ENCODE measurements around the gene ANK3. TPM values are rescaled to one million over a fixed set of nuclear protein-coding genes. Genes with fewer than 3 reads are reported as not detected.

Gene ANK3
- total and polyA plus RNA-seq, 2 donors (not counting 1 experiment from before 2014, with no cell fraction given): 0.50 to 0.79 TPM

GRCh38 chr10:60406182-60406581 is 16.5 kb upstream of the ANK3 start:
- DNase-seq (ENCODE audit: low read depth in 2 of 2): no peak
- no peaks in the 10 kb centered on the region for H3K36me3 ChIP-seq (ENCODE audit: control insufficient read depth, insufficient read depth, low read length)
- no peak overlapping the region for H3K9ac ChIP-seq (ENCODE audit: insufficient read depth, low read length)
- no peak overlapping the region for H2AFZ ChIP-seq (ENCODE audit: low read length)
- H3K27ac ChIP-seq (ENCODE audit: insufficient read depth, low read length): no peak overlapping the region
- H3K4me3 ChIP-seq (replicated peaks in 1 of 4; ENCODE audit: control extremely low read depth in 1 of 4, insufficient read depth in 1 of 4, low read depth in 3 of 4, low read length in 4 of 4): no peak overlapping the region
- no peaks in the 10 kb centered on the region for H3K79me2 ChIP-seq (ENCODE audit: control insufficient read depth, insufficient read depth, low read length)
- H3K27me3 ChIP-seq (ENCODE audit: control insufficient read depth, insufficient read depth, low read length): no peaks in the 10 kb centered on the region
- H3K9me3 ChIP-seq (ENCODE audit: control insufficient read depth, insufficient read depth, low read depth, low read length): no peaks in the 10 kb centered on the region
- TF ChIP-seq CTCF (conservative IDR thresholded peaks at IDR 0.05 in 1 of 2, IDR thresholded peaks at IDR 0.05 in 1 of 2; ENCODE audit: low read depth in 1 of 2, low read length in 2 of 2) (no peak), EZH2 (IDR thresholded peaks at IDR 0.05; ENCODE audit: low read length, missing control alignments) (no peak)
- no peaks in the 10 kb centered on the region for H4K20me1 ChIP-seq (ENCODE audit: control insufficient read depth, extremely low read depth, insufficient read depth, low read length)
- no peaks in the 10 kb centered on the region for H3K4me1 ChIP-seq (ENCODE audit: control insufficient read depth, extremely low read depth, insufficient read depth, low read length)
- no peak overlapping the region for H3K4me2 ChIP-seq (ENCODE audit: extremely low read depth, insufficient read depth, low read length)

GRCh38 chr10:60405172-60405571 is 15.5 kb upstream of the ANK3 start:
- Histone ChIP-seq H3K79me2 (ENCODE audit: control insufficient read depth, insufficient read depth, low read length) (no peaks in the 10 kb centered on the region), H3K4me3 (replicated peaks in 1 of 4; ENCODE audit: control extremely low read depth in 1 of 4, insufficient read depth in 1 of 4, low read depth in 3 of 4, low read length in 4 of 4) (no peak overlapping the region), H3K27ac (ENCODE audit: insufficient read depth, low read length) (no peak overlapping the region), H2AFZ (ENCODE audit: low read length) (no peak overlapping the region), H3K9me3 (ENCODE audit: control insufficient read depth, insufficient read depth, low read depth, low read length) (no peaks in the 10 kb centered on the region), H3K4me1 (ENCODE audit: control insufficient read depth, extremely low read depth, insufficient read depth, low read length) (no peaks in the 10 kb centered on the region), H3K27me3 (ENCODE audit: control insufficient read depth, insufficient read depth, low read length) (no peaks in the 10 kb centered on the region), H4K20me1 (ENCODE audit: control insufficient read depth, extremely low read depth, insufficient read depth, low read length) (no peaks in the 10 kb centered on the region), H3K4me2 (ENCODE audit: extremely low read depth, insufficient read depth, low read length) (no peak overlapping the region), H3K36me3 (ENCODE audit: control insufficient read depth, insufficient read depth, low read length) (no peaks in the 10 kb centered on the region), H3K9ac (ENCODE audit: insufficient read depth, low read length) (no peak overlapping the region)
- DNase-seq (ENCODE audit: low read depth in 2 of 2): no peak
- TF ChIP-seq CTCF (conservative IDR thresholded peaks at IDR 0.05 in 1 of 2, IDR thresholded peaks at IDR 0.05 in 1 of 2; ENCODE audit: low read depth in 1 of 2, low read length in 2 of 2) (no peak), EZH2 (IDR thresholded peaks at IDR 0.05; ENCODE audit: low read length, missing control alignments) (no peak)

- no peak for DNase-seq (ENCODE audit: low read depth in 2 of 2)
- Histone ChIP-seq H3K27me3 (ENCODE audit: control insufficient read depth, insufficient read depth, low read length) (no peaks in the 10 kb centered on the region), H3K4me1 (ENCODE audit: control insufficient read depth, extremely low read depth, insufficient read depth, low read length) (no peaks in the 10 kb centered on the region), H3K4me3 (replicated peaks in 1 of 4; ENCODE audit: control extremely low read depth in 1 of 4, insufficient read depth in 1 of 4, low read depth in 3 of 4, low read length in 4 of 4) (no peak overlapping the region), H4K20me1 (ENCODE audit: control insufficient read depth, extremely low read depth, insufficient read depth, low read length) (no peaks in the 10 kb centered on the region), H3K9ac (ENCODE audit: insufficient read depth, low read length) (no peak overlapping the region), H3K4me2 (ENCODE audit: extremely low read depth, insufficient read depth, low read length) (no peak overlapping the region), H3K9me3 (ENCODE audit: control insufficient read depth, insufficient read depth, low read depth, low read length) (no peaks in the 10 kb centered on the region), H3K27ac (ENCODE audit: insufficient read depth, low read length) (no peak overlapping the region), H3K36me3 (ENCODE audit: control insufficient read depth, insufficient read depth, low read length) (no peaks in the 10 kb centered on the region), H2AFZ (ENCODE audit: low read length) (no peak overlapping the region), H3K79me2 (ENCODE audit: control insufficient read depth, insufficient read depth, low read length) (no peaks in the 10 kb centered on the region)
- TF ChIP-seq CTCF (conservative IDR thresholded peaks at IDR 0.05 in 1 of 2, IDR thresholded peaks at IDR 0.05 in 1 of 2; ENCODE audit: low read depth in 1 of 2, low read length in 2 of 2) (no peak), EZH2 (IDR thresholded peaks at IDR 0.05; ENCODE audit: low read length, missing control alignments) (no peak)
Measured at GRCh38 chr10:60403168-60403873, 13.6 kb upstream of the ANK3 start.

Measured in fibroblast of lung (primary cell).